Ishikawa (cell line): Measurements from ENCODE around the gene RNU5B-1.

Experiments
- CEBPB ChIP-seq: IDR thresholded peaks from 2 replicates; pipeline ENCODE4 v1.6.1; 2012
- CREB1 ChIP-seq: IDR thresholded peaks from 2 replicates; pipeline ENCODE4 v1.6.1; 2012; ENCODE audit warnings: low read depth
- EGR1 ChIP-seq: IDR thresholded peaks from 2 replicates; pipeline ENCODE4 v1.6.1; 2012
- EP300 ChIP-seq: IDR thresholded peaks from 2 replicates; pipeline ENCODE4 v1.6.1; 2012; ENCODE audit warnings: borderline replicate concordance
- FOXM1 ChIP-seq: IDR thresholded peaks from 2 replicates; pipeline ENCODE4 v1.6.1; 2012; ENCODE audit warnings: low read depth, borderline replicate concordance
- NFIC ChIP-seq: IDR thresholded peaks from 2 replicates; pipeline ENCODE4 v1.6.1; 2012
- RAD21 ChIP-seq: IDR thresholded peaks from 2 replicates; pipeline ENCODE4 v1.6.1; 2012; ENCODE audit warnings: low read depth
- TAF1 ChIP-seq: IDR thresholded peaks from 2 replicates; pipeline ENCODE4 v1.6.1; 2012; ENCODE audit warnings: low read depth, mild to moderate bottlenecking
- TCF12 ChIP-seq: IDR thresholded peaks from 2 replicates; pipeline ENCODE4 v1.6.1; 2012; ENCODE audit warnings: low read depth
- TEAD4 ChIP-seq: IDR thresholded peaks from 2 replicates; pipeline ENCODE4 v1.6.1; 2012
- YY1 ChIP-seq: IDR thresholded peaks from 2 replicates; pipeline ENCODE4 v1.6.1; 2012; ENCODE audit warnings: low read depth
- ZBTB7A ChIP-seq: IDR thresholded peaks from 2 replicates; pipeline ENCODE4 v1.6.1; 2012; ENCODE audit warnings: low read depth
- TF ChIP-seq, protein P1 (sequence below): IDR thresholded peaks from 2 replicates; pipeline ENCODE4 v1.6.1; 2012
- TF ChIP-seq, protein P2 (sequence below): IDR thresholded peaks from 2 replicates; pipeline ENCODE4 v1.6.1; 2012
- TF ChIP-seq, protein P3 (sequence below): IDR thresholded peaks from 2 replicates; pipeline ENCODE4 v1.6.1; 2012; ENCODE audit warnings: low read depth, mild to moderate bottlenecking

RNU5B-1 gene

DNA sequence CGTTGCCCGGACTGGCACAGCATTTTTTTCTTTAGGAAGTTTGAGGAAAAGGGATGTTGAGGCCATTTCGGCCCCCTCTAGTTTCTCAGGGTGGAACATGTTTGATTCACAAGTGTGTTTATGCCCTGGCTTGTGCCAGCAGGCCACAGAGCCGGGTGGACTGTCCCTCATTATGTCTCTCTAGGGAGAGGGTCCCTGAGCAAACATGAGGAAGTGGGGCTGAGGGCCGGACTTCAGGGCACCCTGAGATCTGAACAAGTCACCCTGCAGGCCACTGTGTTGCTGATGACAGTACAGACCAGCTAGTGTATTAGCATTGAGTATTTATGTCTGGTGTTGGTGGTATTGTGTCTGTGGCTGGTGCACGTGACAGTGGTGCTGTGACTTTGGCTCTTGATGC is 34.9 kb downstream of the RNU5B-1 start:
- no peak for TF ChIP-seq TAF1
- no peak for TF ChIP-seq EGR1
- TF ChIP-seq EP300 = no peak
- TF ChIP-seq, protein P1, sequence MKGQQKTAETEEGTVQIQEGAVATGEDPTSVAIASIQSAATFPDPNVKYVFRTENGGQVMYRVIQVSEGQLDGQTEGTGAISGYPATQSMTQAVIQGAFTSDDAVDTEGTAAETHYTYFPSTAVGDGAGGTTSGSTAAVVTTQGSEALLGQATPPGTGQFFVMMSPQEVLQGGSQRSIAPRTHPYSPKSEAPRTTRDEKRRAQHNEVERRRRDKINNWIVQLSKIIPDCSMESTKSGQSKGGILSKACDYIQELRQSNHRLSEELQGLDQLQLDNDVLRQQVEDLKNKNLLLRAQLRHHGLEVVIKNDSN = no peak
- TF ChIP-seq TEAD4 = no peak
- no peak for TF ChIP-seq CEBPB
- TF ChIP-seq YY1 = no peak
- no peak for TF ChIP-seq ZBTB7A
- no peak for TF ChIP-seq CREB1
- TF ChIP-seq TCF12 = no peak
- no peak for TF ChIP-seq NFIC
- TF ChIP-seq, protein P2, sequence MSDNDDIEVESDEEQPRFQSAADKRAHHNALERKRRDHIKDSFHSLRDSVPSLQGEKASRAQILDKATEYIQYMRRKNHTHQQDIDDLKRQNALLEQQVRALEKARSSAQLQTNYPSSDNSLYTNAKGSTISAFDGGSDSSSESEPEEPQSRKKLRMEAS = no peak
- TF ChIP-seq, protein P3, sequence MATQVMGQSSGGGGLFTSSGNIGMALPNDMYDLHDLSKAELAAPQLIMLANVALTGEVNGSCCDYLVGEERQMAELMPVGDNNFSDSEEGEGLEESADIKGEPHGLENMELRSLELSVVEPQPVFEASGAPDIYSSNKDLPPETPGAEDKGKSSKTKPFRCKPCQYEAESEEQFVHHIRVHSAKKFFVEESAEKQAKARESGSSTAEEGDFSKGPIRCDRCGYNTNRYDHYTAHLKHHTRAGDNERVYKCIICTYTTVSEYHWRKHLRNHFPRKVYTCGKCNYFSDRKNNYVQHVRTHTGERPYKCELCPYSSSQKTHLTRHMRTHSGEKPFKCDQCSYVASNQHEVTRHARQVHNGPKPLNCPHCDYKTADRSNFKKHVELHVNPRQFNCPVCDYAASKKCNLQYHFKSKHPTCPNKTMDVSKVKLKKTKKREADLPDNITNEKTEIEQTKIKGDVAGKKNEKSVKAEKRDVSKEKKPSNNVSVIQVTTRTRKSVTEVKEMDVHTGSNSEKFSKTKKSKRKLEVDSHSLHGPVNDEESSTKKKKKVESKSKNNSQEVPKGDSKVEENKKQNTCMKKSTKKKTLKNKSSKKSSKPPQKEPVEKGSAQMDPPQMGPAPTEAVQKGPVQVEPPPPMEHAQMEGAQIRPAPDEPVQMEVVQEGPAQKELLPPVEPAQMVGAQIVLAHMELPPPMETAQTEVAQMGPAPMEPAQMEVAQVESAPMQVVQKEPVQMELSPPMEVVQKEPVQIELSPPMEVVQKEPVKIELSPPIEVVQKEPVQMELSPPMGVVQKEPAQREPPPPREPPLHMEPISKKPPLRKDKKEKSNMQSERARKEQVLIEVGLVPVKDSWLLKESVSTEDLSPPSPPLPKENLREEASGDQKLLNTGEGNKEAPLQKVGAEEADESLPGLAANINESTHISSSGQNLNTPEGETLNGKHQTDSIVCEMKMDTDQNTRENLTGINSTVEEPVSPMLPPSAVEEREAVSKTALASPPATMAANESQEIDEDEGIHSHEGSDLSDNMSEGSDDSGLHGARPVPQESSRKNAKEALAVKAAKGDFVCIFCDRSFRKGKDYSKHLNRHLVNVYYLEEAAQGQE = no peak

DNA sequence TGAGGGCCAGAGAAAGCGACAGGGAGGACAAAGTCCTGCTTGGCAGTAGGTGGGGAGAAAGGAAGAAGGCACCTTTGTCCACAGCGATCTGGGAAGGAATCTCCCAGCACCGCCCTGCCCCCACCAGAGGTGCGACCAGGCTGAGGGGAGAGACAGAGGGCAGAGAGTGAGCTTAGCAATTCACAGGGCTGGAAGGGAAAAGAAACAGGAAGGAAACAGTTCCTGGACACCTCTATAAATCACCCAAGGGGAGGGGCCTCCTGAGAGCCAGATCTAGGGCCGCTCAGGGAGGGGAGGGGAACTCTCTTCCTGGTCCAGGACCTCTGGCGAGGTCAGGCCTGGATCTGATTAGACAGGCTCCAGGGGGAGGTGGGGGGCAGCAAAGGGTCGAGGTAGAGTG is 35.4 kb downstream of the RNU5B-1 start:
- no peak for TF ChIP-seq RAD21
- TF ChIP-seq, protein P1 = no peak
- TF ChIP-seq, protein P3 = no peak
- TF ChIP-seq EP300 = no peak
- TF ChIP-seq TAF1 = no peak
- TF ChIP-seq CEBPB = no peak
- no peak for TF ChIP-seq YY1
- TF ChIP-seq, protein P2 = no peak
- no peak for TF ChIP-seq TEAD4
- TF ChIP-seq NFIC = no peak
- no peak for TF ChIP-seq EGR1
- no peak for TF ChIP-seq FOXM1
- no peak for TF ChIP-seq ZBTB7A
- no peak for TF ChIP-seq CREB1
- no peak for TF ChIP-seq TCF12

DNA sequence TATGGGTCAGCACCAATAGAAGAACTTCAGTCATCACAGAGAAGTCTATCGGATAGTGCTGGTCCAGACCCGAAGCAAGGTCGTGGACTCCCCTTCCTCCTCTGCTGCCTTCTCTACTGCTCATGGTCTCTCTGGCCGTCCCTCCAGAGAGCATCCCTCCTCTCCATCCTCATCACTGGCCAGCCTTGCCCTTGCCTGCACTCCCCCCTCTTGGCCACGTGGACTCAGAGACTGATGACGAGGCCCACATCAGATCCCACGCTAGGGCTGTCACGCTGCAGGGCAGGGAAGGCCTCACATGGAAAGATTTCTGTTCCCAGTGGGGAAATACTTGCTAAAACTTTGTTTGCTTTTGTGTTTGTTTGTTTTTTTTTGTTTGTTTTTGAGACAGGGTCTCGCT is 38.0 kb downstream of the RNU5B-1 start:
- TF ChIP-seq RAD21 = no peak
- no peak for TF ChIP-seq TEAD4
- no peak for TF ChIP-seq CEBPB
- no peak for TF ChIP-seq TCF12

DNA sequence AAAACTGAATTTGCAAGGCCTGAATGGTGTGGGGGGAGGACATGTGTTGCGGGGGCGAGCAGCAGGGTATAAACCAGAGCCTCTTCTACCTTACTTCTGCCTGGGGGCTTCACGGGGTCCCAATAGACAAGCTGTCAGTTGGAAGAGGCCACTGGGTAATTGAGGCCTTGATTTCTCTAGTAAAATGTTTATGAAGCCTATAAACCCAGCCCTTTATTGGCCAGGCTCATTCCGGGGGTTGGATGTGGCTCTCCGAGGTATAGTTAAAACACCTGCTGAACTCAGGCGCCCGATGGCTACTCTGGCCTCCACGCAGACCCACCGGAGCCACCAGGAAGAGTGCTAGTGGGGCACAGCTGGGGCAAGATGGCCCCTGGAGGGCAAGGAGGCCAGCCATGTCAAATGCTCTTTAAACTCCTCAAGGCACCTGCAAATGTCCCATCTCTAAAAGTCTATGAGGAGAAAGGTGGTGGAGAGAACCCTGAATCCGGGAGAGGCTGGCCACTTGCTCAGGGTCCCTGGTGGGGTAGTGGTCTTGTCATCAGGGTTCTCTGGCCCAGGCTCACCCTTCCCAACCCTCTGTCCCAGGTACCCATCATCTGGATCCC is 39.0 kb downstream of the RNU5B-1 start:
- TF ChIP-seq EGR1 = no peak
- no peak for TF ChIP-seq EP300
- TF ChIP-seq TCF12 = no peak
- TF ChIP-seq, protein P1 = no peak
- no peak for TF ChIP-seq FOXM1
- TF ChIP-seq, protein P3 = no peak
- no peak for TF ChIP-seq TAF1
